Measurements from ENCODE around the gene TMCO6. TPM values are rescaled to one million over a fixed set of nuclear protein-coding genes. Genes with fewer than 3 reads are reported as not detected.
"Not testable (repeated sequence)": the region's sequence is repeated elsewhere in the genome, so short reads cannot be mapped to it uniquely, and the experiment has no call there.

The TMCO6 gene
- total RNA-seq, 2 experiments from 2014 or later = 36.5 to 36.6 TPM

GRCh38 chr5:140631036-140631417, 8.2 kb upstream of the TMCO6 start:
- ChIA-PET CTCF (interaction anchor here (0.9 to 2.0 kb wide), 3 partner anchors 8 to 66 kb away, joined by 3 to 6 read pairs (median 5); partner anchors contain the start of genes IK, NDUFA2 and TMCO6), POLR2A (no interaction called here)
- no peak for ATAC-seq
- no peak for DNase-seq
- peaks cover 14% of the 10 kb centered on the region for H3K27me3 Mint-ChIP-seq
- H3K4me3 Mint-ChIP-seq = no peak overlapping the region
- peaks cover 31% of the 10 kb centered on the region for H3K4me1 Mint-ChIP-seq
- no peak overlapping the region for H3K27ac Mint-ChIP-seq
- intact Hi-C loops (cut with DNase I, micrococcal nuclease) = no loop called here
- no peaks in the 10 kb centered on the region for H3K36me3 Mint-ChIP-seq (ENCODE audit: low read depth)
- H3K9me3 Mint-ChIP-seq (ENCODE audit: low read depth) = no peaks in the 10 kb centered on the region

GRCh38 chr5:140631831-140632365, 7.4 kb upstream of the TMCO6 start:
- ChIA-PET CTCF (interaction anchor here (0.8 to 2.0 kb wide), 7 partner anchors 12 to 280 kb away, joined by 3 to 6 read pairs (median 4); partner anchors contain the start of genes IK and NDUFA2), POLR2A (interaction anchor here (1.1 to 1.2 kb wide), 2 partner anchors 67 to 79 kb away, joined by 3 to 4 read pairs; no protein-coding TSS in a partner anchor)
- Mint-ChIP-seq H3K4me1 (peaks cover 31% of the 10 kb centered on the region), H3K9me3 (ENCODE audit: low read depth) (no peaks in the 10 kb centered on the region), H3K4me3 (peak overlapping the region; percentile 74), H3K36me3 (ENCODE audit: low read depth) (no peaks in the 10 kb centered on the region), H3K27ac (no peak overlapping the region), H3K27me3 (peaks cover 14% of the 10 kb centered on the region)
- ATAC-seq = peak; percentile 44
- intact Hi-C loops (cut with DNase I, micrococcal nuclease) = loop anchor here in 1 of 2 experiments (1.0 kb wide), 1 partner anchor 68 kb away; the partner anchor contains the start of genes APBB3 and SLC35A4
- peak; percentile 63 for DNase-seq

- CTCF ChIA-PET = interaction anchor here (0.7 to 2.0 kb wide), 10 partner anchors 11 to 289 kb away, joined by 3 to 6 read pairs (median 4); partner anchors contain the start of genes EIF4EBP3, IK and NDUFA2
- intact Hi-C loops (cut with DNase I, micrococcal nuclease) = loop anchor here in 1 of 2 experiments (1.0 kb wide), 1 partner anchor 68 kb away; the partner anchor contains the start of genes APBB3 and SLC35A4
- peak overlapping the region; percentile 73 for H3K27ac Mint-ChIP-seq
Observed at GRCh38 chr5:140632366-140633020, 6.8 kb upstream of the TMCO6 start.

GRCh38 chr5:140633021-140633471, 6.2 kb upstream of the TMCO6 start, which contains the start of gene CD14:
CD14 (minus strand) TSS chr5:140633175; CDS start chr5:140633071, 104 bp downstream.
- DNase-seq (peak; percentile 33), ATAC-seq (peak; percentile 3)
- POLR2A ChIA-PET = interaction anchor here (0.7 to 1.1 kb wide), 2 partner anchors 68 to 84 kb away, joined by 3 to 4 read pairs; no protein-coding TSS in a partner anchor
- intact Hi-C loops (cut with DNase I, micrococcal nuclease) = no loop called here
- CTCF ChIA-PET = interaction anchor here (0.5 to 2.0 kb wide), 8 partner anchors 14 to 290 kb away, joined by 3 to 6 read pairs (median 5); partner anchors contain the start of genes EIF4EBP3, IK and NDUFA2
- H3K36me3 Mint-ChIP-seq (ENCODE audit: low read depth) = no peaks in the 10 kb centered on the region
- H3K27ac Mint-ChIP-seq = peak within 1 kb of the TSS; percentile 73
- H3K27me3 Mint-ChIP-seq = peaks cover 14% of the 10 kb centered on the region
- no peaks in the 10 kb centered on the region for H3K9me3 Mint-ChIP-seq (ENCODE audit: low read depth)
- H3K4me1 Mint-ChIP-seq = peaks cover 31% of the 10 kb centered on the region
- peak within 1 kb of the TSS; percentile 74 for H3K4me3 Mint-ChIP-seq

More at GRCh38 chr5:140632366-140633020, 6.8 kb upstream of the TMCO6 start:
- POLR2A ChIA-PET = interaction anchor here (0.7 to 1.2 kb wide), 3 partner anchors 67 to 83 kb away, joined by 3 to 4 read pairs (median 3); no protein-coding TSS in a partner anchor
- no peaks in the 10 kb centered on the region for H3K9me3 Mint-ChIP-seq (ENCODE audit: low read depth)
- DNase-seq (peak; percentile 69), ATAC-seq (peak; percentile 67)
- H3K4me3 Mint-ChIP-seq = peak overlapping the region; percentile 74
- peaks cover 14% of the 10 kb centered on the region for H3K27me3 Mint-ChIP-seq
- no peaks in the 10 kb centered on the region for H3K36me3 Mint-ChIP-seq (ENCODE audit: low read depth)
- peaks cover 31% of the 10 kb centered on the region for H3K4me1 Mint-ChIP-seq

- peaks cover 35% of the 10 kb centered on the region for H3K4me1 Mint-ChIP-seq
- peaks cover 12% of the 10 kb centered on the region for H3K27me3 Mint-ChIP-seq
- H3K4me3 Mint-ChIP-seq = peak overlapping the region; percentile 74
- no peaks in the 10 kb centered on the region for H3K36me3 Mint-ChIP-seq (ENCODE audit: low read depth)
- no peaks in the 10 kb centered on the region for H3K9me3 Mint-ChIP-seq (ENCODE audit: low read depth)
- ATAC-seq (no peak), DNase-seq (no peak)
- CTCF ChIA-PET = interaction anchor here (0.5 to 1.3 kb wide), 2 partner anchors 48 to 270 kb away, joined by 3 to 6 read pairs; no protein-coding TSS in a partner anchor
- intact Hi-C loops (cut with DNase I, micrococcal nuclease) = no loop called here
- H3K27ac Mint-ChIP-seq = no peak overlapping the region
- POLR2A ChIA-PET = no interaction called here
Observed at GRCh38 chr5:140633501-140633900, 5.8 kb upstream of the TMCO6 start.

GRCh38 chr5:140634103-140634502, 5.1 kb upstream of the TMCO6 start:
- Mint-ChIP-seq H3K27ac (no peak overlapping the region), H3K27me3 (peaks cover 12% of the 10 kb centered on the region), H3K9me3 (ENCODE audit: low read depth) (no peaks in the 10 kb centered on the region), H3K36me3 (ENCODE audit: low read depth) (no peaks in the 10 kb centered on the region), H3K4me3 (no peak overlapping the region), H3K4me1 (peaks cover 41% of the 10 kb centered on the region)
- ChIA-PET CTCF (interaction anchor here (0.8 to 2.3 kb wide), 9 partner anchors 11 to 169 kb away, joined by 3 to 13 read pairs (median 6); partner anchors contain the start of genes EIF4EBP3, IK and NDUFA2), POLR2A (no interaction called here)
- ATAC-seq (no peak), DNase-seq (no peak)
- intact Hi-C loops (cut with DNase I, micrococcal nuclease) = loop anchor here in 1 of 2 experiments (2.0 kb wide), 1 partner anchor 271 kb away; no protein-coding TSS in a partner anchor

GRCh38 chr5:140635291-140636257, 3.7 kb upstream of the TMCO6 start:
- peaks cover 12% of the 10 kb centered on the region for H3K27me3 Mint-ChIP-seq
- ATAC-seq (peak; percentile 6), DNase-seq (peak; percentile 33)
- ChIA-PET CTCF (interaction anchor here (0.6 to 2.3 kb wide), 18 partner anchors 9 to 880 kb away, joined by 3 to 13 read pairs (median 4); partner anchors contain the start of genes EIF4EBP3, IK, NDUFA2 and SLC35A4), POLR2A (interaction anchor here (0.8 to 1.2 kb wide), 3 partner anchors 11 to 234 kb away, joined by 3 to 7 read pairs (median 3); partner anchors contain the start of genes ANKHD1, IK and NDUFA2)
- H3K4me3 Mint-ChIP-seq = no peak overlapping the region
- peak overlapping the region; percentile 51 for H3K27ac Mint-ChIP-seq
- intact Hi-C loops (cut with DNase I, micrococcal nuclease) = loop anchor here (1.0 to 5.0 kb wide), 7 partner anchors 234 to 687 kb away; partner anchors contain the start of genes ANKHD1 (in 1 of the 2), CYSTM1 (in 1 of the 2) and TAF7 (in 1 of the 2)
- peaks cover 46% of the 10 kb centered on the region for H3K4me1 Mint-ChIP-seq
- peaks cover 5% of the 10 kb centered on the region for H3K36me3 Mint-ChIP-seq (ENCODE audit: low read depth)
- no peaks in the 10 kb centered on the region for H3K9me3 Mint-ChIP-seq (ENCODE audit: low read depth)

- POLR2A ChIA-PET = no interaction called here
Observed at GRCh38 chr5:140637371-140638100, 1.7 kb upstream of the TMCO6 start.

GRCh38 chr5:140638898-140639147, 428 bp upstream of the TMCO6 start:
- ChIA-PET CTCF (interaction anchor here (0.9 to 1.7 kb wide), 3 partner anchors 8 to 266 kb away, joined by 3 to 6 read pairs (median 5); no protein-coding TSS in a partner anchor), POLR2A (interaction anchor here (1.3 to 2.0 kb wide), 2 partner anchors 9 to 238 kb away, joined by 3 to 10 read pairs; partner anchors contain the start of genes IK and NDUFA2)
- H3K9me3 Mint-ChIP-seq (ENCODE audit: low read depth); DNase-seq; H3K27me3 Mint-ChIP-seq; ATAC-seq: not testable (repeated sequence)
- peaks cover 25% of the 10 kb centered on the region for H3K36me3 Mint-ChIP-seq (ENCODE audit: low read depth)
- intact Hi-C loops (cut with DNase I, micrococcal nuclease) = loop anchor here (1.0 to 5.0 kb wide), 15 partner anchors 8 to 683 kb away; partner anchors contain the start of genes ANKHD1 (in 2 of the 2), APBB3 (in 2 of the 2), HARS1 (in 2 of the 2) and HARS2 (in 2 of the 2)
- H3K4me3 Mint-ChIP-seq = peak overlapping the region; percentile 93
- H3K27ac Mint-ChIP-seq = peak overlapping the region; percentile 81
- peaks cover 39% of the 10 kb centered on the region for H3K4me1 Mint-ChIP-seq

More at GRCh38 chr5:140637371-140638100, 1.7 kb upstream of the TMCO6 start:
- H3K27ac Mint-ChIP-seq = peak overlapping the region; percentile 81
- peaks cover 8% of the 10 kb centered on the region for H3K27me3 Mint-ChIP-seq
- H3K36me3 Mint-ChIP-seq (ENCODE audit: low read depth) = peaks cover 16% of the 10 kb centered on the region
- CTCF ChIA-PET = interaction anchor here (0.7 kb wide), 1 partner anchor 68 kb away, joined by 3 read pairs; no protein-coding TSS in a partner anchor
- intact Hi-C loops (cut with DNase I, micrococcal nuclease) = loop anchor here (2.0 to 5.0 kb wide), 6 partner anchors 53 to 685 kb away; partner anchors contain the start of genes HARS1 (in 1 of the 2), HARS2 (in 1 of the 2), SRA1 (in 1 of the 2) and TAF7 (in 1 of the 2)
- H3K4me1 Mint-ChIP-seq = peaks cover 50% of the 10 kb centered on the region
- ATAC-seq (no peak), DNase-seq (no peak)
- H3K9me3 Mint-ChIP-seq (ENCODE audit: low read depth) = no peaks in the 10 kb centered on the region
- H3K4me3 Mint-ChIP-seq = no peak overlapping the region

Data from activated CD4-positive, alpha-beta T cell treated with anti-CD3 and anti-CD28 coated beads for 36 hours (primary cell).